Peyer's patch (tissue), 4 donors: ENCODE measurements around the gene TANC2. TPM values are rescaled to one million over a fixed set of nuclear protein-coding genes. Genes with fewer than 3 reads are reported as not detected.

Experiments
- DNase-seq, 3 donors: peaks; one replicate each; pipeline ENCODE4 v3.0.0-alpha.2; 2017 to 2019
- H3K27ac ChIP-seq, 4 donors: fragments of 200-600 bp; sonication (generic); one replicate each; pipeline ENCODE4 v1.5.1; 2016 to 2019
- H3K27me3 ChIP-seq, 2 donors: fragments of 200-600 bp; sonication (generic); one replicate each; pipeline ENCODE4 v1.5.1; 2019
- H3K36me3 ChIP-seq, 3 donors: fragments of 200-600 bp; sonication (generic); one replicate each; pipeline ENCODE4 v1.5.1; 2016 to 2019
- H3K4me1 ChIP-seq, 4 donors: fragments of 200-600 bp; sonication (generic); one replicate each; pipeline ENCODE4 v1.5.1; 2016 to 2019
- H3K4me3 ChIP-seq, 4 donors: fragments of 200-600 bp; sonication (generic); 1 replicate in 3 of 4; 2 replicates in 1 of 4; pipeline ENCODE4 v1.5.1; 2016 to 2019; ENCODE audit warnings: mild to moderate bottlenecking in 1 of 4
- H3K9me3 ChIP-seq, 4 donors: fragments of 200-600 bp; sonication (generic); one replicate each; pipeline ENCODE4 v1.5.1; 2016 to 2019; ENCODE audit warnings: mild to moderate bottlenecking in 1 of 4
- CTCF ChIP-seq, 6 experiments: fragments of 450-650 bp in 4 of 6; fragments of 200-600 bp in 2 of 6; sonication (generic) in 1 of 6; IDR thresholded peaks; one replicate each; pipeline ENCODE4 v1.5.1; 2017 to 2019; ENCODE audit warnings: antibody characterized with exemption in 6 of 6, mild to moderate bottlenecking in 3 of 6, moderate library complexity in 1 of 6
- POLR2A ChIP-seq, 2 donors: fragments of 450-650 bp; IDR thresholded peaks; one replicate each; pipeline ENCODE4 v1.5.1; 2017; ENCODE audit warnings: antibody characterized with exemption in 2 of 2, mild to moderate bottlenecking in 2 of 2, moderate library complexity in 2 of 2
- total RNA-seq, 4 donors: library from RNA; depleted of rRNA; stranded (reverse); fragments of >200 nt; gene quantifications; one replicate each; pipeline ENCODE4 v1.1.0, GENCODE V29; 2016

TANC2 gene
- total RNA-seq, 4 donors from 2014 or later: 3.2 to 21.5 (median 7.8) TPM

- Histone ChIP-seq H3K36me3 (no peaks in the 10 kb centered on the region), H3K4me3 (peak overlapping the region; percentile 46 to 93 (median 74)), H3K27me3 (no peaks in the 10 kb centered on the region), H3K4me1 (peaks cover 0 to 18% (median 4%) of the 10 kb centered on the region in 4 donors), H3K9me3 (no peaks in the 10 kb centered on the region), H3K27ac (peak overlapping the region; percentile 77 to 91 (median 83))
- TF ChIP-seq CTCF (IDR thresholded peaks at IDR 0.05) (no peak), POLR2A (IDR thresholded peaks at IDR 0.05) (no peak)
- DNase-seq: no peak
These were observed 805 bp upstream of the TANC2 start for GRCh38 chr17:62965174-62965685.

- H3K27me3 ChIP-seq: no peaks in the 10 kb centered on the region
- TF ChIP-seq POLR2A (IDR thresholded peaks at IDR 0.05) (no peak), CTCF (IDR thresholded peaks at IDR 0.05) (no peak)
- DNase-seq: peak in 1 of 3 donors; percentile 26
These were observed 580 bp downstream of the TANC2 start for GRCh38 chr17:62966426-62967204.

GRCh38 chr17:62967205-62967529, 1.1 kb downstream of the TANC2 start:
- Histone ChIP-seq H3K4me3 (peak overlapping the region; percentile 55 to 93 (median 74)), H3K36me3 (no peaks in the 10 kb centered on the region), H3K27me3 (no peaks in the 10 kb centered on the region), H3K4me1 (peaks cover 0 to 18% (median 4%) of the 10 kb centered on the region in 4 donors), H3K27ac (peak overlapping the region in 1 of 4 donors; percentile 77), H3K9me3 (no peaks in the 10 kb centered on the region)
- no peak for TF ChIP-seq CTCF (IDR thresholded peaks at IDR 0.05)
- no peak for TF ChIP-seq POLR2A (IDR thresholded peaks at IDR 0.05)
- DNase-seq: no peak

More at GRCh38 chr17:62966426-62967204, 580 bp downstream of the TANC2 start:
- Histone ChIP-seq H3K4me1 (peaks cover 0 to 18% (median 4%) of the 10 kb centered on the region in 4 donors), H3K36me3 (no peaks in the 10 kb centered on the region), H3K4me3 (peak overlapping the region; percentile 55 to 93 (median 74)), H3K9me3 (no peaks in the 10 kb centered on the region), H3K27ac (peak overlapping the region; percentile 67 to 91 (median 77))

- H3K4me1 ChIP-seq: peaks cover 0 to 18% (median 4%) of the 10 kb centered on the region in 4 donors
- peak in 1 of 3 donors; percentile 58 for DNase-seq
- H3K9me3 ChIP-seq: no peaks in the 10 kb centered on the region
- TF ChIP-seq POLR2A (IDR thresholded peaks at IDR 0.05) (no peak), CTCF (IDR thresholded peaks at IDR 0.05) (peak; percentile 19 to 92 (median 78))
- no peak overlapping the region for H3K27ac ChIP-seq
- H3K27me3 ChIP-seq: no peaks in the 10 kb centered on the region
- no peak overlapping the region for H3K4me3 ChIP-seq
- no peaks in the 10 kb centered on the region for H3K36me3 ChIP-seq
These were observed 2.4 kb downstream of the TANC2 start for GRCh38 chr17:62968445-62968923.

- TF ChIP-seq CTCF (IDR thresholded peaks at IDR 0.05) (no peak), POLR2A (IDR thresholded peaks at IDR 0.05) (no peak)
- H3K4me3 ChIP-seq: no peak overlapping the region
- no peaks in the 10 kb centered on the region for H3K27me3 ChIP-seq
- no peak for DNase-seq
- no peak overlapping the region for H3K27ac ChIP-seq
- no peaks in the 10 kb centered on the region for H3K36me3 ChIP-seq
- H3K4me1 ChIP-seq: peaks cover 0 to 18% (median 4%) of the 10 kb centered on the region in 4 donors
- no peaks in the 10 kb centered on the region for H3K9me3 ChIP-seq
These were observed 4.6 kb downstream of the TANC2 start for GRCh38 chr17:62970610-62971009.
